Fibroblast of the conjunctiva (primary cell): ENCODE data around the gene AKAP6.

Experiments
- DNase-seq: peaks from one replicate; pipeline ENCODE4 v3.0.0-alpha.2; 2010; ENCODE audit warnings: low read depth

The AKAP6 gene

GRCh38 chr14:32481707-32482106 lies 152.6 kb downstream of the AKAP6 start:
- no peak for DNase-seq

DNA sequence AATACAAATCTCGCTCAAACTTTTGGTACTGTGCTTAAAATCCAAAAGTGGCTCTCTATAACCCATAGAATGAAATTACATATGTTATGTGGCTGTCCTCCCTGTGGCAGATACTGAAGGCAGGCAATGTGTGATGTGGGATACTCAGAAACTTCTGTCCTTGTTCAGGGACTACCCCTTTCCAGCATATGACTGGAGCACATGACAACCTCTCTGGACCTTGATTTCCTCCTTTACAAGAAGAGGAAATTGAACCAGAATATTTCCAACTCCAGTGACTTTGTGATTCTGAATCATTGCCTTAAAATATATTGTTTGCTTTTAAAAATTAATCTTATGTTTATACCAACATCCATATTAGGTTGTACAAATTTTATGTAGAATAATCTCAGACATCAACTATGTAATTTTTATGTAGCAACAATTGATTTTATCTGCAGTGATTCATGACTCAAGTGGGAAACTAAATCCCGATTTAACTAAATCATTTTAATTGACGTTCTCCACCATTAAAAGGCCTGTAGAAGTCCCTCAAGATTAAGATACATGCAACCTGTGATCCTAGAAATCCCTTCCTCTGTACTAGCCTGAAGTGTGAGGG lies 162.4 kb downstream of the AKAP6 start:
- DNase-seq, result no peak

DNA sequence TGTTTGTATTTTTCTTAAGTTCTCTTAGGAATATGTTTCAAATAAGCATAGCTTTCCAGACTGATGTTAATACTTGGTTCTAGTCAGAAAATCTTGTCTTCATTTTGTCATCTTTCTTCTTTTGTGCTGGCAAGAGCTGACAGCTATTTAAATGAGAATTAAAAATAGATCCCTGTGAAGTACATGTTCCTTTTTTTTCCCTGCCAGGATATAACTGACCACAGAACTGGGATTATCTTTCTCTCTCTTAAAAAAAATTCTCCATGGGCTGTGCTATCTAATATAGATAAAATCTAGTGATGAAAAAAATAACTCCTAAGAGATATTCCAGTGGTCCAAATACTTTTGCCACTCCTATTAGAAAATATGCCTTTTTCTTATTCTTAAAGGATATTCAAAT lies 163.4 kb downstream of the AKAP6 start:
- no peak for DNase-seq

DNA sequence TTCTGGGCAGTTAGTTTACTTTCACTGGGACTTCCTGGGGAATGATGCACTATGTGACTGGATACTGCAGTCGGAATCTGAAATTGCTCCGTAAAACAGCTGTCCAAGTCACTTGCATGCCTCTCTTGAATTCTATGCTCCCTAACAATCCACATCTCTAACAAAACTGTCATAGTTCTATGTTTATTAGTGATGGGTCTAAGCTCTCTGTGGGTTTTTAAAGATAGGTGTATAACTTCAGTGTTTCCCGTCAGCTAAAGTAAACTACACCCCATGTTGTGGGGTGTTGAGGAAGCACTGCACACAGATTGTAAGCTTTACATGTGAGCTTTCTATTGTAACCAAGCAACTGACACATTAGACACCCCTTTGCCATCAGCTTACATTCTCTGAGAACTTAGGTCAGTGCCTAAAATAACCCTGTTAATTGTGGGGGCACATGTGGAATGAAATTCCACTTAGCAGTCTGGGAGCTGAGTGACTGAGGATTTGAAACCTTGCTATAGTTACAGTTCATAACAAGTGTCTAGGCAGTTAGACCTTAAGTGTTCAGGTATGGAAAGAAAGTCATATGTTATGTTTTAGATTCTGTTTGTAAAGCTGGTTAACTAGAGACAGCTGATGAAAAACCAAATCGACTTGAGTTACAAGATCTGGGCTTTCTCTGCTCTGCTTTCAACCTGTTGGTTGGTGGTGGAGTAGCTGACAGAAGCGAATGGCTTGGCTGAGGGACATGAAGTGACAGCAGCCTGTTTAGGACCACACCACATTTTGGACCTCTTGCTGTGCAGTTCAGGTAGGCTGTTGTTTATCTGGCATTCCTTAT lies 165.7 kb downstream of the AKAP6 start:
- DNase-seq, result no peak

DNA sequence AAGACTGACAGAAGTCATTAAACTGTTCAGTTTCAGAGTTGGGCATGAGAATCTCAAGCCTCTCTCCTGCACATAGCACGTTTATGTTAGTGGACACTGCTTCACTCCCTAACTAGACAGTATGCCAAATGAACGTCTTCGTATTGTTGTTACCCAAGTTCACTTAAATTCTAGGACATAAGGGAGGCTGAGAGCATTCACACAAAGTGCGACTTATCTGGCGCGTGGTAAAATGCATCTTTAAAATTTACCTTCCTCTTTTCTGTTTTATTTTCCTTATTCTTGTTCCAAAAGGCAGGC lies 166.3 kb downstream of the AKAP6 start:
- no peak for DNase-seq

- DNase-seq, result no peak
These were observed 168.2 kb downstream of the AKAP6 start for GRCh38 chr14:32497248-32497647.

- DNase-seq, result peak; percentile 89
These were observed 178.2 kb downstream of the AKAP6 start for GRCh38 chr14:32507029-32507984.

- DNase-seq, result no peak
These were observed 179.2 kb downstream of the AKAP6 start for GRCh38 chr14:32508281-32508680.

GRCh38 chr14:32509632-32510187 lies 180.6 kb downstream of the AKAP6 start:
- peak; percentile 91 for DNase-seq

- DNase-seq, result no peak
These were observed 181.7 kb downstream of the AKAP6 start for GRCh38 chr14:32510815-32511214.

DNA sequence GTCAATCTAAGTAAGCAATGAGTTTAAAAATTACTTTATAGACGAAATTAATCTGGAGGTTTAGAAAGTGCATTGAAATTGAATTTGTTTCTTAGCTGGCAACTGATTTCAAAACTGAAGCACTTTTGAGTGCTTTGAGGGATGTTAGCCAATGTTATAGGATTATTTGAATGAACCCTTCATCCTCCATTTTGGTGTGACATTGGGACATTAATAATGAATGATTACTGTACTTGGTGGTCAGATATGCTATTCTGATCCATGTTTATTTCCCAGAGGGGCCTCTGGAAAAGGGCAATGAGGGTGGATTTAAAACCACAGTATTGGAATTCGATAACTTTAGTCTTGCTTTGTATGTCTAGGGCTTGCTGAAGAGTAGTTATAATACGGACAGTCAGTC lies 183.2 kb downstream of the AKAP6 start:
- DNase-seq, result no peak

DNA sequence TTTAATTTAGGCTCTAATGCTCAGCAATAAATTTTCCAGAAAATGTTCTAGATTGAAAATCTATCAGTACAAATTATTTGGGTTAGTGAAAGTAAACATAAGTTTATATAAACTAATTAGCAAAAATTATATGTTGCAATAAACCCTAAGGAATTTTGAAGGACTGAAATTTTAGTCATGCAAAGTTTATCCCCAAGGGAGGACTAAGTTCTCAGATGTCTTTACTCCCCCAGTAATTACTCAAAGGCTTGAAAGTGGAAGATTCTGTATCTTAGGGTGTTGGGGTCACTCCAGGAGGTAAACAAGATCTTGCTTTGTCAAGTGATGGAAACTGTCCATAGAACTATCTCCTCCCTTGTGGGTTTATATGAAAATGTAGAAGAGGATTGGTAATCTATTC lies 183.7 kb downstream of the AKAP6 start:
- DNase-seq, result no peak

- DNase-seq, result no peak
These were observed 184.5 kb downstream of the AKAP6 start for GRCh38 chr14:32513571-32514009.

- no peak for DNase-seq
These were observed 185.1 kb downstream of the AKAP6 start for GRCh38 chr14:32514236-32514635.

DNA sequence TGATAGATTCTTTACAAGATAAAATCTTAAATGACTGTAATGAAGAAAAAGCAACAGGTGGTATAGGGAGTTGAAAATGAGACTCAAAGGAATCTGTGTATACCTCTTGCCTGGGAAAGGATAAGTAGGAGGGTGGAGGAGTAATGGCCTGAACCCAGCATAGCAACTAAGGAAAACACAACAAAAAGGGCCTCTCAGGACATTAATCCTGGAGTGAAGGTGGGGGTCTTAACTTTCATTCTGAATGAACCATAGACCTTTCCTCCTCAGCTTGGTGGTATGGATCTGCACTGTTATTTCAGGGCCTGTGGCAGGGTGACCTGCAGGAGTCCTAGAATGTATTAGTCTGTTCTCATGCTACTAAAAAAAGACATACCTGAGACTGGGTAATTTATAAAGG lies 185.6 kb downstream of the AKAP6 start:
- DNase-seq, result no peak

GRCh38 chr14:32524609-32525375 lies 195.7 kb downstream of the AKAP6 start:
- no peak for DNase-seq

GRCh38 chr14:32525591-32525990 lies 196.5 kb downstream of the AKAP6 start:
- no peak for DNase-seq

DNA sequence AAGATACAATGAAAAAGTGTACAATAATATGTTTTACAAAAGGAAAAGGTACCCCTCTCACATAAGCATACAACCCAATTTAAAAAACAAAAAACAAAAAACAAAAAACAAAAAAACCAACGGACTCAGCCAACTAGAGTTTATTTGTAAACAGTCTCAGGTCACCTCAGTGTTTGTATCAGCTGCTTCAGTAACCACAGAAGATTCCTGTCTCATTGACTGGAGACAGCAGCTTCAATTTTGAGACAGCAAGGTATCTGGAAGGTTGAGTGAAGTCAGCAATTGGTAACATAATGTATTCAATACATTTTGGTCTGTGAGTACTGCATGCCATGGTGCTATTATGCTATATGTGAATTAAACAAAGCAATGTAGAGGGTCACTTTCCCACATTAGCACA lies 201.7 kb downstream of the AKAP6 start:
- DNase-seq, result no peak

DNA sequence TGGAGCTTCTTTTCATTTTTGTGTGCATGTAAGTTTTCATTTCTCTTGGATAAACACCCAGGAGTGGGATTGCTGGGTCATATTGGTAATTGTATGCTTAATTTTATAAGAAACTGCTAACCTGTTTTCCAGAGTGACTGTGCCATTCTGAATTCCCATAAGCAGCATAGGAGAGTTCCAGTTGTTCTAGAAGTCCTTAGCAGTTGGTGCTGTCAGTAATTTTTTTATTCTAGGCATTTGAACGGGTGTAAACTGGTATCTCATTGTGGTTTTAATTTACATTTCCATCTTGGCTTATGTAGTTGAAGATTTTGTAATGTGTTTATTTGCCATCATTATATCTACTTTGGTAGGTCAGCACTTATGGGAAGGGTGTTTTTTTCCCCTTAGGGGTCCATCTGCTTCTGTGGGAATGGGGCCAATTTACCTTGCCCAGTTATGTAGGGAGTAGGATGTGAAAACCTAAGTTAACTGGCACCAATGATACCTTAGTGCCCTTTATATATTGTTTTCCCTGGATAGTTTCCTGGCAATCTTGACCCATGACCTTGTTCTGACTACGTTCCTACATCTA lies 202.9 kb downstream of the AKAP6 start:
- no peak for DNase-seq

DNA sequence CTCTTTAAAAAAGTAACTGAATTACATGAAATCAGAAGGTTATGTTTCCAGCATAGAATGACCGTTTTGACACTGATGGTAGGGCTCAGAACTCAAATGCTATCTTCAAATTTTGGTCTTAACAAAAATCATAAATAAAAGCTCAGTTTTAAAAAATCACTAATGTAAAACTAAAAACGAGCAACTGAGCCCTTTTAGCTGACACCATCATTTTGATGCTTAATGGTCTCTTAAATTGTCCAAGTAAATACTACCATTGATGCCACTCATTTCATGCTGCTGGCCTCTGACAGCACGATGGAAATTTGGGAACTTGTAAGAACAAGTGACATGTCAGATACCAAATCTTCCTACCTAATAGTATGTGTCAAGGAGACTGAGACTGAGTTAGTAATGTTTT lies 205.0 kb downstream of the AKAP6 start:
- DNase-seq, result no peak

GRCh38 chr14:32536175-32536574 lies 207.1 kb downstream of the AKAP6 start:
- no peak for DNase-seq
